ENCODE measurements around the gene AMOTL2.

DNA sequence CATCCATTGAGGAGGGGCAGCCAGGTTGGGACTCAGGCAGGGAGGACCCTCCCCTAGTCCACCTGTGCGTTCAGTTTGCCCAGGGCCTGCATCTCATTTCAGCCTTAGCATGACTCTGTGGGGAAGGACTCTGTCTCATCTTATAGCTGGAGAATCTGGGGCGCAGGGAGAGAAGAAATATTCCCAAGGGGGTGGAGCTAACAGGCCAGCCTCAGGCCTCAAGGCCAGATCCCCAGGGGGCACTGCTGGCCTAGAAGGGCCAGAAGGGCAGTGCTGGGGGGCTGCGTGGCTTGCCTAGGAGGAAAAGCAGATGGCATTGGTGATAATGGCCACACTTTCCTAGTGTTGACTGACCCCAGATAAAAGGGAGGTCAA, 10.9 kb downstream of the AMOTL2 start:
- TF ChIP-seq, protein P1, sequence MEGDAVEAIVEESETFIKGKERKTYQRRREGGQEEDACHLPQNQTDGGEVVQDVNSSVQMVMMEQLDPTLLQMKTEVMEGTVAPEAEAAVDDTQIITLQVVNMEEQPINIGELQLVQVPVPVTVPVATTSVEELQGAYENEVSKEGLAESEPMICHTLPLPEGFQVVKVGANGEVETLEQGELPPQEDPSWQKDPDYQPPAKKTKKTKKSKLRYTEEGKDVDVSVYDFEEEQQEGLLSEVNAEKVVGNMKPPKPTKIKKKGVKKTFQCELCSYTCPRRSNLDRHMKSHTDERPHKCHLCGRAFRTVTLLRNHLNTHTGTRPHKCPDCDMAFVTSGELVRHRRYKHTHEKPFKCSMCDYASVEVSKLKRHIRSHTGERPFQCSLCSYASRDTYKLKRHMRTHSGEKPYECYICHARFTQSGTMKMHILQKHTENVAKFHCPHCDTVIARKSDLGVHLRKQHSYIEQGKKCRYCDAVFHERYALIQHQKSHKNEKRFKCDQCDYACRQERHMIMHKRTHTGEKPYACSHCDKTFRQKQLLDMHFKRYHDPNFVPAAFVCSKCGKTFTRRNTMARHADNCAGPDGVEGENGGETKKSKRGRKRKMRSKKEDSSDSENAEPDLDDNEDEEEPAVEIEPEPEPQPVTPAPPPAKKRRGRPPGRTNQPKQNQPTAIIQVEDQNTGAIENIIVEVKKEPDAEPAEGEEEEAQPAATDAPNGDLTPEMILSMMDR (IDR thresholded peaks at IDR 0.05; ENCODE audit: low read length): no peak
- TF ChIP-seq EZH2 (IDR thresholded peaks at IDR 0.05; ENCODE audit: borderline replicate concordance, low read length): no peak
